Measurements from ENCODE around the gene BBOX1.
"Not testable (repeated sequence)": the region's sequence is repeated elsewhere in the genome, so short reads cannot be mapped to it uniquely, and the experiment has no call there.

Gene BBOX1

GRCh38 chr11:27120211-27120610 is 79.6 kb downstream of the BBOX1 start:
- Histone ChIP-seq H3K27ac (no peak overlapping the region), H3K27me3 (replicated peaks) (no peaks in the 10 kb centered on the region), H3K36me3 (replicated peaks) (no peaks in the 10 kb centered on the region), H3K4me3 (ENCODE audit: low read depth, low read length) (no peak overlapping the region)
- in situ Hi-C loops (cut with HindIII; ENCODE audit: low pct_ligation_motif_present, low sequenced_read_pairs), result no loop called here
- DNase-seq, result no peak
- no peak for TF ChIP-seq CTCF (IDR thresholded peaks at IDR 0.05; ENCODE audit: low read depth, low read length, missing control alignments)

- DNase-seq, result no peak
- Histone ChIP-seq H3K36me3 (replicated peaks) (no peaks in the 10 kb centered on the region), H3K27ac (no peak overlapping the region), H3K27me3 (replicated peaks) (no peaks in the 10 kb centered on the region), H3K4me3 (ENCODE audit: low read depth, low read length) (no peak overlapping the region)
- no peak for TF ChIP-seq CTCF (IDR thresholded peaks at IDR 0.05; ENCODE audit: low read depth, low read length, missing control alignments)
- in situ Hi-C loops (cut with HindIII; ENCODE audit: low pct_ligation_motif_present, low sequenced_read_pairs), result no loop called here
Measured at GRCh38 chr11:27122001-27122400, 81.4 kb downstream of the BBOX1 start.

GRCh38 chr11:27124514-27125264 is 84.1 kb downstream of the BBOX1 start:
- no peak for TF ChIP-seq CTCF (IDR thresholded peaks at IDR 0.05; ENCODE audit: low read depth, low read length, missing control alignments)
- no peak overlapping the region for H3K27ac ChIP-seq
- no peak overlapping the region for H3K4me3 ChIP-seq (ENCODE audit: low read depth, low read length)
- in situ Hi-C loops (cut with HindIII; ENCODE audit: low pct_ligation_motif_present, low sequenced_read_pairs), result no loop called here
- DNase-seq, result no peak
- H3K27me3 ChIP-seq (replicated peaks), result no peaks in the 10 kb centered on the region
- no peaks in the 10 kb centered on the region for H3K36me3 ChIP-seq (replicated peaks)

- Histone ChIP-seq H3K4me3 (ENCODE audit: low read depth, low read length) (no peak overlapping the region), H3K27ac (no peak overlapping the region), H3K27me3 (replicated peaks) (no peaks in the 10 kb centered on the region), H3K36me3 (replicated peaks) (no peaks in the 10 kb centered on the region)
- in situ Hi-C loops (cut with HindIII; ENCODE audit: low pct_ligation_motif_present, low sequenced_read_pairs), result no loop called here
- DNase-seq, result no peak
- no peak for TF ChIP-seq CTCF (IDR thresholded peaks at IDR 0.05; ENCODE audit: low read depth, low read length, missing control alignments)
Measured at GRCh38 chr11:27129686-27130085, 89.1 kb downstream of the BBOX1 start.

- in situ Hi-C loops (cut with HindIII; ENCODE audit: low pct_ligation_motif_present, low sequenced_read_pairs), result no loop called here
- TF ChIP-seq CTCF (IDR thresholded peaks at IDR 0.05; ENCODE audit: low read depth, low read length, missing control alignments), result no peak
- Histone ChIP-seq H3K27ac (no peak overlapping the region), H3K4me3 (ENCODE audit: low read depth, low read length) (no peak overlapping the region), H3K27me3 (replicated peaks) (no peaks in the 10 kb centered on the region), H3K36me3 (replicated peaks) (no peaks in the 10 kb centered on the region)
- no peak for DNase-seq
Measured at GRCh38 chr11:27130806-27131205, 90.2 kb downstream of the BBOX1 start.

- DNase-seq; H3K4me3 ChIP-seq (ENCODE audit: low read depth, low read length); H3K36me3 ChIP-seq (replicated peaks); H3K27ac ChIP-seq; in situ Hi-C loops (cut with HindIII; ENCODE audit: low pct_ligation_motif_present, low sequenced_read_pairs); H3K27me3 ChIP-seq (replicated peaks): not testable (repeated sequence)
Measured at GRCh38 chr11:27135924-27136329, 95.3 kb downstream of the BBOX1 start.
